A549 (cell line): ENCODE results near the gene NRDE2. TPM values are rescaled to one million over a fixed set of nuclear protein-coding genes. Genes with fewer than 3 reads are reported as not detected.

Experiments used
- ATAC-seq, 2 experiments: fragments of 200-7000 bp in 1 of 2; fragments of >200 bp in 1 of 2; cut with Nextera tagmentation in 1 of 2; cut with Tn5 transposase in 1 of 2; 3 replicates each; pipeline versions ENCODE4 v1.8.0 to v1.9.1; 2018 to 2020; ENCODE audit warnings: mild to moderate bottlenecking in 1 of 2, moderate library complexity in 1 of 2
- CTCF ChIA-PET: fragments of 300-600 bp; sonication (Branson Sonifier 250); formaldehyde crosslinking; extraction: SDS; loops from one replicate; lab custom pipeline; 2021; ENCODE audit warnings: antibody characterized with exemption, inconsistent platforms; lab: Yijun Ruan, JAX
- POLR2A ChIA-PET: fragments of 350-600 bp; formaldehyde crosslinking; extraction: SDS; loops from one replicate; lab custom pipeline; 2021; ENCODE audit warnings: antibody characterized with exemption, inconsistent platforms; lab: Yijun Ruan, JAX
- DNase-seq, 2 experiments: peaks; one replicate each; pipeline versions ENCODE4 v3.0.0 to v3.0.0-alpha.2; 2011 to 2016; ENCODE audit warnings: low read depth in 1 of 2, low spot score in 1 of 2
- FAIRE-seq: peaks from 2 replicates; lab custom pipeline; 2011; peaks lifted over from hg19 to GRCh38; lab: Jason Lieb, UNC
- H3K27ac ChIP-seq, 2 experiments: fragments of >200 bp; sonication (Bioruptor Twin); formaldehyde crosslinking; 3 replicates each; pipeline ENCODE4 v1.5.1; 2016 to 2017
- H3K4me1 ChIP-seq: fragments of >200 bp; sonication (Bioruptor Twin); formaldehyde crosslinking; 3 replicates; pipeline ENCODE4 v1.6.1; 2016
- H3K4me2 ChIP-seq: fragments of >200 bp; sonication (Bioruptor Twin); formaldehyde crosslinking; 3 replicates; pipeline ENCODE4 v1.6.1; 2016
- H3K4me3 ChIP-seq: fragments of >200 bp; sonication (Bioruptor Twin); formaldehyde crosslinking; 3 replicates; pipeline ENCODE4 v1.5.1; 2016
- H3K9me3 ChIP-seq: fragments of >200 bp; sonication (Bioruptor Twin); formaldehyde crosslinking; 3 replicates; pipeline ENCODE4 v1.6.1; 2016
- CBX2 ChIP-seq: fragments of 200-600 bp; sonication (generic); IDR thresholded peaks from 2 replicates; pipeline ENCODE4 v1.6.1; 2016; ENCODE audit warnings: low read depth, mild to moderate bottlenecking, borderline replicate concordance
- CEBPB ChIP-seq, 2 experiments: fragments of >200 bp in 1 of 2; sonication (Bioruptor Twin) in 1 of 2; formaldehyde crosslinking in 1 of 2; IDR thresholded peaks; 2 replicates each; pipeline ENCODE4 v1.6.1; 2012 to 2016
- CHD2 ChIP-seq: fragments of 150-350 bp; IDR thresholded peaks from 2 replicates; pipeline ENCODE4 v1.6.1; 2014; ENCODE audit warnings: low read length; ENCODE audit not compliant: partially characterized antibody
- EHMT2 ChIP-seq: fragments of 200-600 bp; sonication (generic); IDR thresholded peaks from 2 replicates; pipeline ENCODE4 v1.6.1; 2016; ENCODE audit warnings: antibody characterized with exemption, low read depth, mild to moderate bottlenecking, moderate library complexity
- FOSB ChIP-seq: fragments of 250-450 bp; sonication (Bioruptor Pico); IDR thresholded peaks from 2 replicates; pipeline ENCODE4 v1.5.0; 2020; ENCODE audit warnings: mild to moderate bottlenecking, moderate library complexity
- FOXS1 ChIP-seq: fragments of 250-450 bp; sonication (Bioruptor Pico); IDR thresholded peaks from 2 replicates; pipeline ENCODE4 v1.5.0; 2020; ENCODE audit warnings: mild to moderate bottlenecking, moderate library complexity
- HDAC2 ChIP-seq: fragments of 200-600 bp; sonication (generic); IDR thresholded peaks from 2 replicates; pipeline ENCODE4 v1.6.1; 2016
- HOXB13 ChIP-seq: fragments of 250-450 bp; sonication (Bioruptor Pico); IDR thresholded peaks from 2 replicates; pipeline ENCODE4 v1.5.0; 2020; ENCODE audit warnings: low read depth, mild to moderate bottlenecking, moderate library complexity
- JUN ChIP-seq, 2 experiments: fragments of >200 bp; sonication (Bioruptor Twin); formaldehyde crosslinking; IDR thresholded peaks; 2 replicates in 1 of 2; 3 replicates in 1 of 2; pipeline ENCODE4 v1.6.1; 2016 to 2017
- KDM5A ChIP-seq: fragments of 200-600 bp; sonication (generic); IDR thresholded peaks from 2 replicates; pipeline ENCODE4 v1.6.1; 2016; ENCODE audit warnings: antibody characterized with exemption, mild to moderate bottlenecking
- MAFK ChIP-seq: fragments of 450-650 bp; IDR thresholded peaks from 2 replicates; pipeline ENCODE4 v1.6.1; 2014; ENCODE audit not compliant: partially characterized antibody
- NR3C1 ChIP-seq: fragments of >200 bp; sonication (Bioruptor Twin); formaldehyde crosslinking; IDR thresholded peaks from 3 replicates; pipeline ENCODE4 v1.6.1; 2017
- RAD21 ChIP-seq, 2 experiments: fragments of >200 bp in 1 of 2; sonication (Bioruptor Twin) in 1 of 2; formaldehyde crosslinking in 1 of 2; IDR thresholded peaks in 1 of 2; conservative IDR thresholded peaks in 1 of 2; 2 replicates in 1 of 2; 3 replicates in 1 of 2; pipeline ENCODE4 v1.6.1; 2012 to 2018; ENCODE audit warnings: inconsistent platforms in 1 of 2
- RCOR1 ChIP-seq: fragments of 150-350 bp; IDR thresholded peaks from 2 replicates; pipeline ENCODE4 v1.6.1; 2014; ENCODE audit warnings: antibody characterized with exemption, low read length, low read depth
- RNF2 ChIP-seq: fragments of 200-600 bp; sonication (generic); IDR thresholded peaks from 2 replicates; pipeline ENCODE4 v1.6.1; 2016; ENCODE audit warnings: low read depth, mild to moderate bottlenecking, antibody characterized with exemption, moderate library complexity, borderline replicate concordance
- SMC3 ChIP-seq: fragments of >200 bp; sonication (Bioruptor Twin); formaldehyde crosslinking; IDR thresholded peaks from 3 replicates; pipeline ENCODE4 v1.6.1; 2018; ENCODE audit warnings: inconsistent platforms
- SREBF2 ChIP-seq: fragments of 450-650 bp; IDR thresholded peaks from 2 replicates; pipeline ENCODE4 v1.6.1; 2014; ENCODE audit warnings: mild to moderate bottlenecking, moderate library complexity
- TFCP2L1 ChIP-seq: fragments of 250-450 bp; sonication (Bioruptor Pico); IDR thresholded peaks from 2 replicates; pipeline ENCODE4 v1.5.0; 2021; ENCODE audit warnings: mild to moderate bottlenecking
- ZC3H11A ChIP-seq: fragments of 450-650 bp; IDR thresholded peaks from 2 replicates; pipeline ENCODE4 v1.6.1; 2014; ENCODE audit warnings: antibody characterized with exemption, mild to moderate bottlenecking
- WGBS: methylation state at CpG from one replicate; pipeline ENCODE4 v1.1.6; 2017; ENCODE audit errors: missing lambda C conversion rate; 5-methylcytosine and 5-hydroxymethylcytosine counted together
- polyA plus RNA-seq, 4 experiments: library from polyadenylated mRNA; depleted of rRNA in 3 of 4; stranded (reverse); fragments of >200 nt; fragmentation: RNase III in 1 of 4; extraction: RNeasy Plus Mini Kit Qiagen cat#74134 plus additional on column Dnase treatment in 1 of 4; gene quantifications; 2 replicates in 3 of 4; 3 replicates in 1 of 4; pipeline ENCODE4 v1.2.3, GENCODE V29; 2011 to 2017
- TF ChIP-seq, protein P1 (sequence below): fragments of >200 bp; sonication (Bioruptor Twin); formaldehyde crosslinking; IDR thresholded peaks from 3 replicates; pipeline ENCODE4 v1.6.1; 2016
- TF ChIP-seq, protein P2 (sequence below): fragments of >200 bp; sonication (Bioruptor Twin); formaldehyde crosslinking; IDR thresholded peaks from 3 replicates; pipeline ENCODE4 v1.5.1; 2016
- TF ChIP-seq, protein P3 (sequence below): fragments of >200 bp; sonication (Bioruptor Twin); formaldehyde crosslinking; IDR thresholded peaks from 2 replicates; pipeline ENCODE4 v1.6.1; 2016
- TF ChIP-seq, protein P4 (sequence below): fragments of 250-450 bp; sonication (Bioruptor Pico); IDR thresholded peaks from 2 replicates; pipeline ENCODE4 v1.5.0; 2020; ENCODE audit warnings: low read depth, mild to moderate bottlenecking, moderate library complexity
- TF ChIP-seq, protein P5 (sequence below): fragments of 250-450 bp; sonication (Bioruptor Pico); IDR thresholded peaks from 2 replicates; pipeline ENCODE4 v1.5.0; 2021; ENCODE audit warnings: mild to moderate bottlenecking, moderate library complexity, borderline replicate concordance

NRDE2 gene
- polyA plus RNA-seq, 2 of the 4 experiments (the other 2 are of a cell fraction), result 11.6 to 12.7 TPM

DNA sequence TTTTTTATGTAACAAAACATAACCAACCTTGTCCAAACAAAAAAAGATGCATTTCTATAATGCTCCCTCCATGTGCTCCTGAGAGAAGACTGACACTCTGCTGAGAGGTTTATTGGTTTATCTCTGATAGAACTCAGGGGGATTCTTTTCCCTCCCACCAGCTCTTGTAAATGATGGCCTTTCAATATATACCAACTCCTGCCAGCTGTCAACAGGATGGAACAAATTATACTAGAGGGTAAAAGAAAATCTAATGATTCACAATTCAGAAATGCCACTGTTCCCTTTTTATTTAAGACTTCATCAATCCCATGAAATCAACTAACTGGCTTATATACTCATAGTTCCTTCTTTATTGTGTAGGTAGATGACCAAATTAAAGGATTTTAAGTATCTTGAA is 50.0 kb downstream of the NRDE2 start:
- Histone ChIP-seq H3K27ac (no peak overlapping the region), H3K9me3 (no peaks in the 10 kb centered on the region), H3K4me1 (peaks cover 5% of the 10 kb centered on the region; the same call in 1 of the 3 replicates), H3K4me2 (no peak overlapping the region), H3K4me3 (no peak overlapping the region)
- ChIA-PET POLR2A (no interaction called here), CTCF (interaction anchor here (1.0 to 1.4 kb wide), 3 partner anchors 8 to 477 kb away, joined by 3 to 4 read pairs (median 3); no protein-coding TSS in a partner anchor)
- no peak for DNase-seq
- FAIRE-seq, result no peak
- TF ChIP-seq NR3C1, result no peak
- TF ChIP-seq, protein P1, sequence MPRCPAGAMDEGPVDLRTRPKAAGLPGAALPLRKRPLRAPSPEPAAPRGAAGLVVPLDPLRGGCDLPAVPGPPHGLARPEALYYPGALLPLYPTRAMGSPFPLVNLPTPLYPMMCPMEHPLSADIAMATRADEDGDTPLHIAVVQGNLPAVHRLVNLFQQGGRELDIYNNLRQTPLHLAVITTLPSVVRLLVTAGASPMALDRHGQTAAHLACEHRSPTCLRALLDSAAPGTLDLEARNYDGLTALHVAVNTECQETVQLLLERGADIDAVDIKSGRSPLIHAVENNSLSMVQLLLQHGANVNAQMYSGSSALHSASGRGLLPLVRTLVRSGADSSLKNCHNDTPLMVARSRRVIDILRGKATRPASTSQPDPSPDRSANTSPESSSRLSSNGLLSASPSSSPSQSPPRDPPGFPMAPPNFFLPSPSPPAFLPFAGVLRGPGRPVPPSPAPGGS, result no peak
- TF ChIP-seq, protein P2, sequence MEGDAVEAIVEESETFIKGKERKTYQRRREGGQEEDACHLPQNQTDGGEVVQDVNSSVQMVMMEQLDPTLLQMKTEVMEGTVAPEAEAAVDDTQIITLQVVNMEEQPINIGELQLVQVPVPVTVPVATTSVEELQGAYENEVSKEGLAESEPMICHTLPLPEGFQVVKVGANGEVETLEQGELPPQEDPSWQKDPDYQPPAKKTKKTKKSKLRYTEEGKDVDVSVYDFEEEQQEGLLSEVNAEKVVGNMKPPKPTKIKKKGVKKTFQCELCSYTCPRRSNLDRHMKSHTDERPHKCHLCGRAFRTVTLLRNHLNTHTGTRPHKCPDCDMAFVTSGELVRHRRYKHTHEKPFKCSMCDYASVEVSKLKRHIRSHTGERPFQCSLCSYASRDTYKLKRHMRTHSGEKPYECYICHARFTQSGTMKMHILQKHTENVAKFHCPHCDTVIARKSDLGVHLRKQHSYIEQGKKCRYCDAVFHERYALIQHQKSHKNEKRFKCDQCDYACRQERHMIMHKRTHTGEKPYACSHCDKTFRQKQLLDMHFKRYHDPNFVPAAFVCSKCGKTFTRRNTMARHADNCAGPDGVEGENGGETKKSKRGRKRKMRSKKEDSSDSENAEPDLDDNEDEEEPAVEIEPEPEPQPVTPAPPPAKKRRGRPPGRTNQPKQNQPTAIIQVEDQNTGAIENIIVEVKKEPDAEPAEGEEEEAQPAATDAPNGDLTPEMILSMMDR, result no peak
- TF ChIP-seq HOXB13 (CRISPR knock-in tag), result no peak
- no peak for TF ChIP-seq FOSB
- no peak for TF ChIP-seq SMC3
- no peak for TF ChIP-seq ZC3H11A
- TF ChIP-seq TFCP2L1 (CRISPR knock-in tag), result no peak
- no peak for TF ChIP-seq JUN (IDR thresholded peaks at IDR 0.05)
- TF ChIP-seq RAD21 (conservative IDR thresholded peaks at IDR 0.05 in 1 of 2, IDR thresholded peaks at IDR 0.05 in 1 of 2), result no peak
- TF ChIP-seq HDAC2, result no peak
- no peak for ATAC-seq

DNA sequence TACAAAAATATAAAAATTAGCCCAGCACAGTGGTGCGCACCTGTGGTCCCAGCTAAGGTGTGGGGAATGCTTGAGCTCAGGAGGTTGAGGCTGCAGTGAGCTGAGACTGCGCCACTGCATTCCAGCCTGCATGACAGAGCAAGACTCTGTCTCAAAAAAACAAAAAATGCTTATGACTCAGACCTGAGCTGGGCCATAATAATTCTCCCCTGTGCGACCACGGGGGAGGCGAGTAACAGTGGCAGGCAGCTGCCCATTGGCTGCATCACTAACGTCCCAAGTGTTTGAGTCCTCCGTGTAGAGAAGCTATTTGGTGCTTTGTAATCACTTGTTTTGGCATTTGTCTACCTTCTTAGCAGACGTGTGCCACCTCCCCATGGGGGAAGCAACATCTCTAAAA is 50.5 kb downstream of the NRDE2 start:
- POLR2A ChIA-PET, result no interaction called here
- CTCF ChIA-PET, result interaction anchor here (1.0 to 1.4 kb wide), 3 partner anchors 8 to 477 kb away, joined by 3 to 4 read pairs (median 3); no protein-coding TSS in a partner anchor
- Histone ChIP-seq H3K4me3 (no peak overlapping the region), H3K9me3 (no peaks in the 10 kb centered on the region), H3K4me1 (peaks cover 5% of the 10 kb centered on the region; the same call in 1 of the 3 replicates), H3K27ac (no peak overlapping the region), H3K4me2 (no peak overlapping the region)
- FAIRE-seq, result no peak
- peak in 1 of 2 experiments; percentile 11; a peak in 1 of 6 replicates for ATAC-seq
- DNase-seq, result no peak
- 67% methylated on average over 8 of the region's 8 CpGs for WGBS
- TF ChIP-seq, protein P3, sequence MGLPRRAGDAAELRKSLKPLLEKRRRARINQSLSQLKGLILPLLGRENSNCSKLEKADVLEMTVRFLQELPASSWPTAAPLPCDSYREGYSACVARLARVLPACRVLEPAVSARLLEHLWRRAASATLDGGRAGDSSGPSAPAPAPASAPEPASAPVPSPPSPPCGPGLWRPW, result no peak
- no peak for TF ChIP-seq RNF2
- TF ChIP-seq, protein P4, sequence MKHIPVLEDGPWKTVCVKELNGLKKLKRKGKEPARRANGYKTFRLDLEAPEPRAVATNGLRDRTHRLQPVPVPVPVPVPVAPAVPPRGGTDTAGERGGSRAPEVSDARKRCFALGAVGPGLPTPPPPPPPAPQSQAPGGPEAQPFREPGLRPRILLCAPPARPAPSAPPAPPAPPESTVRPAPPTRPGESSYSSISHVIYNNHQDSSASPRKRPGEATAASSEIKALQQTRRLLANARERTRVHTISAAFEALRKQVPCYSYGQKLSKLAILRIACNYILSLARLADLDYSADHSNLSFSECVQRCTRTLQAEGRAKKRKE (CRISPR knock-in tag), result no peak
- TF ChIP-seq, protein P5, sequence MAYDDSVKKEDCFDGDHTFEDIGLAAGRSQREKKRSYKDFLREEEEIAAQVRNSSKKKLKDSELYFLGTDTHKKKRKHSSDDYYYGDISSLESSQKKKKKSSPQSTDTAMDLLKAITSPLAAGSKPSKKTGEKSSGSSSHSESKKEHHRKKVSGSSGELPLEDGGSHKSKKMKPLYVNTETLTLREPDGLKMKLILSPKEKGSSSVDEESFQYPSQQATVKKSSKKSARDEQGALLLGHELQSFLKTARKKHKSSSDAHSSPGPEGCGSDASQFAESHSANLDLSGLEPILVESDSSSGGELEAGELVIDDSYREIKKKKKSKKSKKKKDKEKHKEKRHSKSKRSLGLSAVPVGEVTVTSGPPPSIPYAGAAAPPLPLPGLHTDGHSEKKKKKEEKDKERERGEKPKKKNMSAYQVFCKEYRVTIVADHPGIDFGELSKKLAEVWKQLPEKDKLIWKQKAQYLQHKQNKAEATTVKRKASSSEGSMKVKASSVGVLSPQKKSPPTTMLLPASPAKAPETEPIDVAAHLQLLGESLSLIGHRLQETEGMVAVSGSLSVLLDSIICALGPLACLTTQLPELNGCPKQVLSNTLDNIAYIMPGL (CRISPR knock-in tag), result no peak
- TF ChIP-seq SREBF2, result no peak
- TF ChIP-seq RCOR1, result no peak
- no peak for TF ChIP-seq CHD2
- no peak for TF ChIP-seq ZC3H11A
- TF ChIP-seq HDAC2, result no peak
- TF ChIP-seq MAFK, result no peak
- TF ChIP-seq FOXS1 (CRISPR knock-in tag), result no peak
- no peak for TF ChIP-seq KDM5A
- no peak for TF ChIP-seq CBX2
- no peak for TF ChIP-seq EHMT2
- TF ChIP-seq CEBPB (IDR thresholded peaks at IDR 0.05), result no peak
- no peak for TF ChIP-seq HOXB13 (CRISPR knock-in tag)
